Thyroid gland (tissue), 4 donors: ENCODE data around the gene PRLHR.

Experiments used
- CTCF ChIP-seq, 6 experiments: fragments of 200-600 bp in 3 of 6; fragments of 450-650 bp in 3 of 6; sonication (generic) in 3 of 6; IDR thresholded peaks; one replicate each; pipeline ENCODE4 v1.5.1; 2016 to 2019; ENCODE audit warnings: antibody characterized with exemption in 6 of 6, mild to moderate bottlenecking in 2 of 6, inconsistent platforms in 1 of 6, moderate library complexity in 1 of 6
- POLR2A ChIP-seq, 2 donors: fragments of 450-650 bp; IDR thresholded peaks; one replicate each; pipeline ENCODE4 v1.6.1; 2017; ENCODE audit warnings: antibody characterized with exemption in 2 of 2, mild to moderate bottlenecking in 2 of 2, moderate library complexity in 1 of 2

GRCh38 chr10:118545381-118545780 is 50.1 kb downstream of the PRLHR start:
- no peak for TF ChIP-seq CTCF (IDR thresholded peaks at IDR 0.05)
- TF ChIP-seq POLR2A (IDR thresholded peaks at IDR 0.05): no peak
